Left ventricle myocardium inferior (tissue), 1 donor: ENCODE data around the gene TPK1. TPM values are rescaled to one million over a fixed set of nuclear protein-coding genes. Genes with fewer than 3 reads are reported as not detected.

Experiments used
- DNase-seq: peaks from one replicate; pipeline ENCODE4 v3.0.0-alpha.2; 2020
- H3K27ac ChIP-seq: fragments of 200-600 bp; replicated peaks from 2 replicates; pipeline ENCODE4 v1.8.0; 2021
- H3K27me3 ChIP-seq: fragments of 200-600 bp; 2 replicates; pipeline ENCODE4 v1.8.0; 2021; ENCODE audit warnings: low read depth
- H3K36me3 ChIP-seq: fragments of 200-600 bp; 2 replicates; pipeline ENCODE4 v1.8.0; 2021
- H3K4me1 ChIP-seq: fragments of 200-600 bp; 2 replicates; pipeline ENCODE4 v1.8.0; 2021
- H3K4me3 ChIP-seq: fragments of 200-600 bp; 2 replicates; pipeline ENCODE4 v1.8.0; 2021; ENCODE audit warnings: mild to moderate bottlenecking, moderate library complexity
- H3K9me3 ChIP-seq: fragments of 200-600 bp; replicated peaks from 2 replicates; pipeline ENCODE4 v1.8.0; 2021
- CTCF ChIP-seq: fragments of 200-600 bp; IDR thresholded peaks from 2 replicates; pipeline ENCODE4 v1.8.0; 2021; ENCODE audit warnings: antibody characterized with exemption, mild to moderate bottlenecking, borderline replicate concordance
- intact Hi-C: fragments of 100-400 bp; cut with micrococcal nuclease; formaldehyde crosslinking; loops from one replicate; pipeline ENCODE4 v1.11.0; 2022
- total RNA-seq: library from RNA; stranded (reverse); fragmentation: NEBNext Ultra II Directional; extraction: Animal tissue kit (Norgen Biotek cat#: 25700); gene quantifications from one replicate; pipeline ENCODE4 v1.2.1, GENCODE V29; 2021
- donor health status: DM: no; HTN: yes; CAD: no; lungs with severe emphysema.

The TPK1 gene
- total RNA-seq, 1 donor from 2014 or later: 3.5 TPM

GRCh38 chr7:144826208-144826607 is 9.6 kb downstream of the TPK1 start:
- no peaks in the 10 kb centered on the region for H3K36me3 ChIP-seq
- peaks cover 5% of the 10 kb centered on the region for H3K4me1 ChIP-seq
- intact Hi-C loops: no loop called here
- no peak overlapping the region for H3K27ac ChIP-seq
- no peaks in the 10 kb centered on the region for H3K9me3 ChIP-seq
- H3K27me3 ChIP-seq: no peaks in the 10 kb centered on the region
- TF ChIP-seq CTCF: no peak
- H3K4me3 ChIP-seq: no peak overlapping the region
- no peak for DNase-seq

DNA sequence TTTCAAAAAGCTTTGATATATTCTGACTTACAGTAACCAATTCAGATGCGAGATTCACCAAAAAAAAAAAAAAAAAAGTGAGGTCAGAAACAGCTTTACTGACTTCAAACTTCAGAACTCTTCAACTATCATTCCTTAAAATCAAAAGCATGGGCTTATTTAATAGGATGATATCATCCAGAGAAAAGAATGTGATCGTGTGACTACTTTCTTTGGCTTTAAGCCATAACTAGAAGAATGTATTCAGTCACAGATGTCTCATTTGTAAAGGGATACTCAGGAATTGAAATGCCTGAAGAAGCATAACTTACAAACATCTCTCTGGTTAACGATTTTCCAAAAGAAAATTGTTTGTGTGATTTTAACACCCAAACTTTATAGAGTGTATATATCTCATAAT is 11.5 kb downstream of the TPK1 start:
- Histone ChIP-seq H3K4me1 (peaks cover 5% of the 10 kb centered on the region), H3K27me3 (no peaks in the 10 kb centered on the region), H3K9me3 (no peaks in the 10 kb centered on the region), H3K27ac (no peak overlapping the region), H3K4me3 (no peak overlapping the region), H3K36me3 (no peaks in the 10 kb centered on the region)
- no peak for DNase-seq
- no peak for TF ChIP-seq CTCF
- intact Hi-C loops: no loop called here

GRCh38 chr7:144822223-144822622 is 13.6 kb downstream of the TPK1 start:
- Histone ChIP-seq H3K4me1 (peaks cover 5% of the 10 kb centered on the region), H3K36me3 (no peaks in the 10 kb centered on the region), H3K9me3 (no peaks in the 10 kb centered on the region), H3K27me3 (no peaks in the 10 kb centered on the region), H3K4me3 (no peak overlapping the region), H3K27ac (no peak overlapping the region)
- no peak for DNase-seq
- intact Hi-C loops: no loop called here
- TF ChIP-seq CTCF: no peak

GRCh38 chr7:144821067-144821466 is 14.8 kb downstream of the TPK1 start:
- H3K4me1 ChIP-seq: peaks cover 5% of the 10 kb centered on the region
- H3K4me3 ChIP-seq: no peak overlapping the region
- DNase-seq: no peak
- H3K9me3 ChIP-seq: no peaks in the 10 kb centered on the region
- intact Hi-C loops: no loop called here
- TF ChIP-seq CTCF: no peak
- H3K27ac ChIP-seq: no peak overlapping the region
- H3K27me3 ChIP-seq: no peaks in the 10 kb centered on the region
- no peaks in the 10 kb centered on the region for H3K36me3 ChIP-seq

- H3K27me3 ChIP-seq: no peaks in the 10 kb centered on the region
- H3K9me3 ChIP-seq: no peaks in the 10 kb centered on the region
- no peak for TF ChIP-seq CTCF
- no peak overlapping the region for H3K4me3 ChIP-seq
- intact Hi-C loops: no loop called here
- no peaks in the 10 kb centered on the region for H3K36me3 ChIP-seq
- no peak for DNase-seq
- no peak overlapping the region for H3K27ac ChIP-seq
- peaks cover 5% of the 10 kb centered on the region for H3K4me1 ChIP-seq
Measured at GRCh38 chr7:144820552-144820951, 15.3 kb downstream of the TPK1 start.

GRCh38 chr7:144819566-144819965 is 16.3 kb downstream of the TPK1 start:
- no peak overlapping the region for H3K4me3 ChIP-seq
- TF ChIP-seq CTCF: no peak
- H3K36me3 ChIP-seq: no peaks in the 10 kb centered on the region
- DNase-seq: no peak
- H3K4me1 ChIP-seq: peaks cover 5% of the 10 kb centered on the region
- no peaks in the 10 kb centered on the region for H3K9me3 ChIP-seq
- no peaks in the 10 kb centered on the region for H3K27me3 ChIP-seq
- no peak overlapping the region for H3K27ac ChIP-seq
- intact Hi-C loops: no loop called here
